GM21381 (cell line): ENCODE measurements around the gene KLF7.

Experiments
- ATAC-seq: cut with Tn5 transposase; IDR thresholded peaks from one replicate; pipeline ENCODE4 v1.9.1; 2021; ENCODE audit warnings: mild to moderate bottlenecking, moderate library complexity; ENCODE audit not compliant: unreplicated experiment

The KLF7 gene

GRCh38 chr2:207129821-207130220 lies 35.9 kb downstream of the KLF7 start:
- ATAC-seq: no peak

GRCh38 chr2:207128867-207129266 lies 36.9 kb downstream of the KLF7 start:
- ATAC-seq: no peak

GRCh38 chr2:207126724-207127308 lies 38.9 kb downstream of the KLF7 start:
- ATAC-seq: no peak

GRCh38 chr2:207123776-207124391 lies 41.9 kb downstream of the KLF7 start:
- ATAC-seq: no peak

GRCh38 chr2:207123335-207123744 lies 42.4 kb downstream of the KLF7 start:
- ATAC-seq: no peak

- ATAC-seq: no peak
Observed at GRCh38 chr2:207122651-207123334, 43.0 kb downstream of the KLF7 start.

GRCh38 chr2:207121784-207122183 lies 44.0 kb downstream of the KLF7 start:
- no peak for ATAC-seq

- no peak for ATAC-seq
Observed at GRCh38 chr2:207119048-207119447, 46.7 kb downstream of the KLF7 start.

- no peak for ATAC-seq
Observed at GRCh38 chr2:207117668-207118067, 48.1 kb downstream of the KLF7 start.

GRCh38 chr2:207115715-207116364 lies 49.9 kb downstream of the KLF7 start:
- ATAC-seq: no peak

GRCh38 chr2:207113414-207113813 lies 52.3 kb downstream of the KLF7 start:
- no peak for ATAC-seq

GRCh38 chr2:207112785-207113184 lies 53.0 kb downstream of the KLF7 start:
- no peak for ATAC-seq

GRCh38 chr2:207112383-207112782 lies 53.4 kb downstream of the KLF7 start:
- no peak for ATAC-seq

- no peak for ATAC-seq
Observed at GRCh38 chr2:207111757-207112156, 54.0 kb downstream of the KLF7 start.

- no peak for ATAC-seq
Observed at GRCh38 chr2:207110715-207111114, 55.0 kb downstream of the KLF7 start.

GRCh38 chr2:207110310-207110709 lies 55.4 kb downstream of the KLF7 start:
- ATAC-seq: no peak

GRCh38 chr2:207109768-207110167 lies 56.0 kb downstream of the KLF7 start:
- no peak for ATAC-seq

GRCh38 chr2:207108440-207108839 lies 57.3 kb downstream of the KLF7 start:
- ATAC-seq: no peak

- no peak for ATAC-seq
Observed at GRCh38 chr2:207107551-207107950, 58.2 kb downstream of the KLF7 start.

- no peak for ATAC-seq
Observed at GRCh38 chr2:207107131-207107530, 58.6 kb downstream of the KLF7 start.

- ATAC-seq: no peak
Observed at GRCh38 chr2:207103132-207103531, 62.6 kb downstream of the KLF7 start.

GRCh38 chr2:207101984-207102383 lies 63.8 kb downstream of the KLF7 start:
- no peak for ATAC-seq
